HG02588 (cell line): ENCODE measurements around the gene PEPD.
"Not testable (repeated sequence)": the region's sequence is repeated elsewhere in the genome, so short reads cannot be mapped to it uniquely, and the experiment has no call there.

Source experiments
- ATAC-seq: cut with Tn5 transposase; IDR thresholded peaks from one replicate; pipeline ENCODE4 v1.9.1; 2021; ENCODE audit warnings: mild to moderate bottlenecking, moderate library complexity; ENCODE audit not compliant: unreplicated experiment

PEPD gene

DNA sequence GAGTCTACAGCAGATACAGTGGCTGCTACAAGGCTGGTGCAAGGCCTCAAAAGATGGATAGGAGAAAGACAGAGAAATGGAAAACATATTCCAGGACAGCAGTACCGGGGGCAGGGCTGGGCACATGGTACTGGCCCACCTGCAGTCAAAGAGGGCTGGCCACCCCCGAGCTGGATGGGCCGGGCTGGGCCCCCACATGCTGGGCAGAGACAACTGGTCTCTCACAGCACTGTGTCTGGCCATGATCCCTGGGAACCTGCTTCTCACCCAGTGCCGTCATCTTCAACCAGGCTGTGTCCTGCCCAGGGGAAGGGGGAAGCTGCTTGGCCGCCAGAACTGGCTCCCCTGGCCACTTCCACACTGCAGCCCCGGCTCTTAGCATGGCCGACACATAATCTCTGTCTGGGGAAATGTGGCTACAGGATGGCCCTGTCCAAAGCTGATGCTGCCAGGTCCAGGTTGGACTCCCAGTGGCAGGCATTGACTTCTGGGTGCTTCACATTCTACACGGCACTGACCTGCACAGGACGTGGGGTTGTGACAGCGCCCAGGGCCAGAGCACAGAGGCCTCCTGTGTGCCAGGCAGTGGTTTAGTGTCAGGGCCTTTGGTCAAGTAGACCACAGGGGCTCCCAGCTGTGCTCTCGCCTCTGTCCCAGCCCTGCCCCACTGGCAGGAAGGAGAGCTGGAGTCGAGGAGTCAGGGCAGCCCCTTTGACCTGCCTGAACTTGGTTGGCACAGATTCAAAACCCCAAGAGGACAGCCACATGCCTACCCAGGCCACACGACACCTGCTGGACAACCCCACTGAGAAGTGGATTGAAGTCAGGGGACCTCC is 21.7 kb downstream of the PEPD start:
- no peak for ATAC-seq

DNA sequence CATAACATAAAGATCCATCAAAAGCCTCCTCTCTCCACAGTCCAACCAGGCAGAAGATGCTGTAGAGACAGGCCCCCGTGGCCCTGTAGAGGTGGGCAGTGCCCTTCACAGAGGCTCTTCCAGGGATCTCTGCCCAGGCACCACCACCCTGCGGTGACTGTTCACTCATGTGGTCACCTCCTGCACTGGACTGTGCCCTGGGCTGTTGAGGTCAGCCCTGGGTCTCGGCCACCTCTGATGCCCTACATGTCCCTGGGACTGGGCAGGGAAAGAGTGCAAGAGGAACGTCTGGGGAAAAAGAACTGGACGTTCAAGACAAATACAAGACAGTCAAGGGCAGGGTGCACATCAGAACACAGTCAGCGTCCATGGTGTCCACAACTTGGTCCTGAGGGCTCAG is 22.3 kb downstream of the PEPD start:
- no peak for ATAC-seq

DNA sequence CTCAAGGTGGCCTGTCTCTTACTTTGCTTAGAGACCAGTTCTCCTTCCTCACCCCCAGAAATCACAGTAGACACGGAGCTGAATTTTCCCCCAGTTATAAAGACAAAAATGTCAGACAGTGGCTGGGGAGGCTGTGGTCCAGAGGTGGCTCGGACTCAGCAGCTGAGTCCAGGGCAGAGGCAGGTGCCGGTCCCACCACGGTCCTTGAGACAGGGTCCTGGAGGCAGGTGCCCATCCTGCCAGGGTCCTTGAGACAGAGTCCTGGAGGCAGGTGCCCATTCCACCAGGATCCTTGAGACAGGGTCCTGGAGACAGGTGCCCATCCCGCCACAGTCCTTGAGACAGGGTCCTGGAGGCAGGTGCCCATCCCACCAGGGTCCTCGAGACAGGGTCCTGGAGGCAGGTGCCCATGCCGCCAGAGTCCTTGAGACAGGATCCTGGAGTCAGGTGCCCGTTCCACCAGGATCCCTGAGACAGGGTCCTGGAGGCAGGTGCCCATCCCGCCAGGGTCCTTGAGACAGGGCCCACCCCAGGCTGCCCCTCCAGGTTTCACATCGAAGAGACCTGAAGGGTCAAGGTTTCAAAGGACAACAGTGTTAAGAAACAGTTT is 23.1 kb downstream of the PEPD start:
- no peak for ATAC-seq

DNA sequence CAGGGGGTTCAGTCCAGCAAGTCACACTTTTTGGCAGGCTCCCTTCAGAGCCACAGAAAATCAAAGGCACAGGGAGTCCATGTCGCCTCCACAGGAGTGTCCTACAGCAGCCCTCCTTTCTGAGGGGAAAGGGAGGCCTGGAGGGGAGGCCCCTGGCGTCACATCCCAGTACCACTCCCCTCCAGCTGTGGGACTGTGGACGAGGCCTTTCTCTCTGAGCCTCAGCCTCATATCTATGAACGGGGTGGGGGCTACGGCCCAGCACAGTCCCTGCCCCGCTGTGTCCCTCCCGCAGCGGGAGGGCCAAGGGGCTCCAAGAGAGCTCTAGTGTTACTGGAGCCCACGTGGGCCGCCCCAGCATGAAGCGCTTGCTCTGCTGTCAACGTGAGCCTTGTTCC is 23.8 kb downstream of the PEPD start:
- no peak for ATAC-seq

DNA sequence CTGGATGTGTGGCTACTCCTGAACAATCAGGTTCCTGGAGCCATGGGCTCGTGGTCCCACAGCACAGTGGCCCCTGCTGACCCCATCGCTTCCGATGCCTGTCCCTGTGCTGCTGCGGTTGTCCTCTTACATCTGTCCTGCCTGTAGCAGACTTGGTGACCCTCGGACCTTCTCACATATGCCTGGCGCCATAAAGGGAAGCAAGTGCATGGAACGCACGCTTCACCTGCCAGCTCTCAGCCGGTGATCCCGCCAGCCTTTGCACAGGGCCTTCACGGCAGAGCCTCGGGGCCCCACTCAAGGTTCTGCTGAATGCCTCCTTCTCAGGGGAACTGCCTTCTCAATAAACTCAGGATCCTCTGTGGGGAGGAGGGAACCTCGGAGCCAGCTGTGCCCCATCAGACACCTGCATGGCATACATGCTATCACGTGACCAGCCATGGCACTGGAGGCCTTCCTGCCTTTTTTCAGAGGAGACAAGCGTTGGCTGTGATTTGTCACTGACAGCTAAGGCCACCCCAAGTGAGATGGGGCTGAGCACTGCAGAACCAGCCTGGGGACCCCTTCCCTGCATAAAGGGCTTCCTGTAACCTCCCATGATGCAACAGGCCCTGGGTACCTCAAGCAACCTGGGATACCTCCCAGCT is 24.3 kb downstream of the PEPD start:
- no peak for ATAC-seq

DNA sequence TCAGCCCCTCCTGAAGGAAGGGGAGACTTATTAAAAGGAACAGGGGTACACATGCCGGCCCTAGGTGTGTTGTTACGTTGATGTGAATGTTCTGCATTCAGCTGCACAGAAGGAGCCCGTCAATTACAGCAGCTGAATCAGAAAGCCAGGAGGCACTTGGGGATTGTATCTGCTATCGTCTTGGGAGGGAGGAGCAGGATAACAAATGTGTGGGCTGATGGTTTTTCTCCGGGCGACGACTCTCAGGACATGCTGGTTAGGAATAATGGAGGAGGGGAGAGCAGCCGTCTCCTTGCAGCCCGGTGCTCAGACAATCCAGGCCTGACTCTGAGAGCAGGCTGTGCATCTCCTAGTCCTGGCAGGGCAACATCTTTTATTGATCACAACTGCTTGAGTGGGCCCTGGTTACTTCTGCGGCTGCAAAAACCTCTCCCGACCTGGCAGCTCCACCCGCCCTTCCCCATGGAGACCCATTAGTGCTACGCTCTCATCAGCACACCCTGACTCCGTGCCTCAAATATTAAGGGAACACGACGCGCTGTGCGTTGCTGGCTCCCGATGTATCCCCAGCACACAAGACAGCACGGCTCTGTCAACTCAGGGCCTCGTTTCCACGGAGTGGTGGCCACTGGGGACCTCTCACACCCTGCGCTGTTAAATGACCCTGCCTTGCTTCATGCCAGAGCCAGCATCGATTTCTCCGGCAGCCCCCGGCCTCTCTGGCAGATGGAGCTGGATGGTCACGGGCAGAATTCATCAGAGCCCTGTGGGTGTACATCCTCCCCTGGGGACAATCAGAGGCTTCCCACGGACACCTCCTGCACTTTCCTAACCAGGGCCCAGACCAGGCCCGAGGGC is 25.3 kb downstream of the PEPD start:
- no peak for ATAC-seq

DNA sequence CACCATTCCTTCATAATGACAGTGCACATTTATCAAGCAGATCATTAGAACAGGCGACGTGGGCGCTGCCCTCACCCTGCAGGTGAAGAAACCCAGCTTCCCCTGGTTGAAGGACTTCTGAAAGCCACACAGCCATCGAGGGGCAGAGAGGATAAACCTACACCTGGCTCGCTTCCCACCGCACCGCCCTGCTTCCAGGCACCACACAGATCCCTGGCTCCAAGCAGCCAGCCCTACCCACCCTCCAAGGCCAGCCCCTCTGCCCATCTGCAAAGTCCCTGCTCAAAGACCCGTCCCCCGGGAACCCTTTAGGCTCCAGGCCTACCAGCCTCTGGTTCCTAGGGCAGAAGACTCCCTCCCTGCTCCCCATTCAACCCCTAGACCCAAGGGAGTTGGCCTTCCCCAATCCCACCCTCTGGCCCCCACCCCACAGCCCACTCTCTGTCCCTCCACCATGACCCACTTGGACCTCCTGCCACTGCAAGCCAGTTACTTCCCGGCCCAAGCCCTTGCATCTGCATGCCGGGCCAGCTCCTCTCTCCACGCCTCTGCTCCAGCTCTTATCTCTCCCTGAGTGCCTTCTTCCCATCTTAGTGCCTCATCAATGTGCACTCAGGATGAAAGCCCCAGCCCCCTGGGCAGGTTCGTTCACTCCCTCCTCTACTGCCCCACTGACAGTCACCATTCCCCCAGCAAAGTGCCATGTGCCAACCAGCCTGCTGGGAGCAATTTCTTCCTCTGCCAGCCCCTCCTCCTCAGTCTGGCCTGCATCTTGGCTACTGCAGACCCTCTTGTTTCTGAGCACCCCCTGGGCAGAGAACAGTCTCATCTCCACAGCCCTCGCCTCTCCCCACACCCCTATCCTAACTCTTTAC is 28.0 kb downstream of the PEPD start:
- no peak for ATAC-seq

DNA sequence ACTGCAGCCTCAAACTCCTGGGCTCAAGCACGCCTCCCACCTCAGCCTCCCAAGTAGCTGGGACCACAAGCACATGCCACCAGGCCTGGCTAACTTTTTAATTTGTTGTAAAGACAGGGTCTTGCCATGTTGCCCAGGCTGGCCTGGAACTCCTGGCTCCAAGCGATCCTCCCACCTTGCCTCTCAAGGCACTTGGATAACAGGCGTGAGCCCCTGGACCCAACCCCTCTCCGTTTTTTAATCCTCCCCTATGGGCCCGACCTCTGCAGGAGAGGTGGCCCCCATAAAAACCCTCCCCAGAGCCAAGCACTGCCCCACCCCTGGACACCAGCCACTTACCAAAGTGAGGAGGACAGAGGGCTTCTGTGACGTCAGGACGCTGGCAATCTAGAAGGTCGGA is 28.6 kb downstream of the PEPD start:
- no peak for ATAC-seq

DNA sequence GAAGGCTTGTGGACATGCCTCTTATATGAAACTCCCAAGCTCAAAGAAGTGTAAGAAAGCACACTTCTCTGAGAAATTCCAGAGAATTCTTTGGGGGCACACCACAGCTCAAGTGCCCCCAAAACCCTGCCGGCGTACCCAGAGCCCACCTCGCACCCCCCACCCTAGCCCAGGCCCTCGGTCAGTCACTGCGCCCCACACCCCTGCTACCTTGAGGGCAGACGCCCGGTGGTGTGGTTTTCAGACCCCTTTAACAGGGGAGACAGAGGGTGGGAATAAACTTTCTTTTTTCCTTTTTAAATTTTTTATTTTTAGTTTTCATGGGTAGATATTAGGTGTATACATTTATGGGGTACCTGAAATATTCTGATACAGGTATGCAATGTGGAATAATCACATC is 29.5 kb downstream of the PEPD start:
- ATAC-seq, result no peak

DNA sequence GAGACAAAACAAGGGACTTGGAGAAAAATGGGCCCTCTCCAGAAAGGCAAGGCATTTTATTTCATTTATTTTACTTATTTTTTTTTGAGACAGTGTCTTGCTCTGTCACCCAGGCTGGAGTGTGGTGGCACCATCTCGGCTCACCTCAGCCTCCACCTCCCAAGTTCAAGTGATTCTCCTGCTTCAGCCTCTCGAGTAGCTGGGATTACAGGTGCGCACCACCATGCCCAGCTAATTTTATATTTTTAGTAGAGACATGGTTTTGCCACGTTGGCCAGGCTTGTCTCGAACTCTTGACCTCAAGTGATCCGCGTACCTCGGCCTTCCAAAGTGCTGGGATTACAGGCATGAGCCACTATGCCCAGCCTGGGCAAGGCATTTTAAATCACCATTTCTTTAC is 31.0 kb downstream of the PEPD start:
- not testable (repeated sequence) for ATAC-seq

DNA sequence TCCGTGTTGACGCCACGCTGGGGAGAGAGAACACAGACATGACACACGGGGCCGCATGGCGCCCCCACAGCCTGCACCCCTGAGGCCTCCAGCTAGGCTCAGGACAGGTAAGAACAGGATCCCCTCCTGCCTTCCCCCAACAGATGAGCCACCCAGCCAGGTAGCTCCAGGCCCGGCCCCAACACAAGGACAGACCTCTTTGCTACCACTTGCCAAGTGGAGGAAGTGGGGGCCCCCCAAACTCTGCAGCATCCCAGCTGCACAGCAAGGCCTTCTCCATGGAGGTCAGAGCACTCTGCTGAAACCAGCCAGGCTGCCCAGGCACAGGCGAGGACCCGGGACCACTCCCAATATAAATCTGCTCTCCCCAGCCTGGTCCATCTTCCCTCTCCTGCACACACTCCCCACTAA is 31.5 kb downstream of the PEPD start:
- no peak for ATAC-seq

DNA sequence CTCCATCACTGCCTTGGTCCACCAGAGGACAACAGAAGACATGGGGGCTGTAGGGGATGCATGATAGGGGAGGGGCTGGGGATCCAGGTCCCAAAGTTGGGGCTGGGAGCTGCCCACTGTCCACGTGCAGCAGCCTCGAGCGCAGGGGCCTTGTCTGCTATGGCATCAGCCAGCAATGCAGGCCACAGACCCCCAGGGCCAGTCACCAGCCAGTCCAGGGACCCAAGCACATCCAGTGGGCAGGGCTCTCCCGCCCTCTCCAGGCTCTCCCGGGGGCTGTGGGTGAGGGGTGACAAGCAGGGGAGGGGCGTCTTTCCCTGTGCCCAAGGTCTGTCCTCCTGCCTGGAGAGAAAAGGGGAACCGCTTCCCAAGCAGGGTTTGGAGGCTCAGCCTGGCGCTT is 32.8 kb downstream of the PEPD start:
- no peak for ATAC-seq

DNA sequence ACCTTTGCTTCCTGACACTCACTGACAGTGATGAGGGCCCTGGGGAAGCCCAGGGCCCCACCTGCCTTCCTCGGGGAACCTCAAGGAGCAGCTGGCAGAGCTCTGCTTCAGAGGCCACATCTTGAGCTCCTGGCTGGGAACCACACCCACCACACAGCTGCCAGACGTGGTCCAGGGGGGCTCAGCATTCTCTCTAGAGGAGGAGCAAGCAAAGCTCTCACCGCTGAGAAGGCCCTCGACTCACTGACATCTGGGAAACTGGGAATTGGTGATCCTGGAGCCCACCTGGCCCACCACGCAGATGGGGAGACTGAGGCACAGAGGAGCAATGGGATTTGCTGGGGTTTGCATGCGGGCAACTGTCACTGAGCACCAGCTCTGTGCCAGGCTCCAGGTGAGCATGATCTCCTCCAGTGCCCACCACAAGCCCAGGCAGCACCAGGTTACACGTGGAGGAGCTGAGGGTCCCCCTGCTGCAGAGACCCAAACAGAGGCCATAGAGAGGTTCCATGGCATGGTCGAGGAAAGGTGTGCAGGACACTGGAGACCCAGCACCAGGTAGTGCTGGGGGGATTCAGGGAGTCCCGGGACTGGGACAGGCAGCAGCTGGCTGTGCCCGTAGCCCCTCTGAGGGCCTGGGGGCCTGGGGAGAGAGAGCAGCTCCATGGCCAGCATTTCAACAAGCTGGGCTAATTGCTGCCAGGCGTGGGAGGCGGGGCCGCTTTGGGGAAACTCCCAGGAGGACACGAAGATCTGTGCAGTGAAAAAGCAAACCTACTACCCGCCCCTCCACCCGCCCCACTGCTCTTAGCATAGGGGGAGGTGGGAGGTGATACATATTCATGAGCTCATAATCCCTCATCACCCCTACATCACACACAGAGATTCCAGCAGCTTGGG is 33.4 kb downstream of the PEPD start:
- no peak for ATAC-seq

DNA sequence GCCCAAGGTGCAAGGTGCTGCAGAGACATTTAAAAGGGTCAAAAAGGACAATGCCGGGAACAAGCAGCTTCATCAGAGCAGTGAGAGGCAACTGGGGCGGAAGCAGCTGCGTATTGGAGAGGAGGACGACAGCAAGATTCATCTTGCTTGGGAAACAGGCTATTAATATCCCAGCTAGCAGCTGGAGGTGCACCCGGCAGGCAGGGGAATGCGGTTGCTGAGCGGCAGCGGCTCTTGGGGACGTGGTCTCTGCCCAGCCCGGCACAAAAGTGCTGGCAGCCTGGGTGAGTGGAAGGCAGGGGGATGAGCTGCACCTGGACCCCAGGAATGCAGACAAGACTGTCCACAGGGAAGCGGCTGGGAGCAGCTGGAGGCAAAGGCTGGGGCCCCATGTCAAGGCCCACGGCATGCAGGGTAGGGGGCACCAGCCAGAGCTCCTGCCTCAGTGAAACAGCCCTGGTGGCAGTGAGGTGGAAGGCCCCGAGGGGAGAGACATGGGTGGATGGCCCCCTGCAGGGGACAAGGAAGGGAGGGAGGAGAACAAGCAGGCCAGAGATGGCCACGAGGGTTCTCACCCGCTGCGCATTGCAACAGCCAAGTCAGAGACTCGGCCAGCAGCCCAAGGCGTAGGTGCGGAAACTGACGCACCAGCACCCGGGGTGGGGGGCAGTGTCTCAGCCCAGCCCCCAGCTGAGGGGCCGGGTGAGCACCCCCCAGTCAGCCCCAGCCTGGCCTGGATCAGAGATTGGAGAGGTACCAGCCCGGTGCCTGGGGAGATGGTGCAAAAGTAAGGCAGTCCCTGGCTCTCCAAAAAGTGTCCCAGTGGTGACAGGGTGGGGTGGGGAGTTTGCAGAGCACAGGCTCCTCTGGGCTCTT is 34.4 kb downstream of the PEPD start:
- no peak for ATAC-seq

DNA sequence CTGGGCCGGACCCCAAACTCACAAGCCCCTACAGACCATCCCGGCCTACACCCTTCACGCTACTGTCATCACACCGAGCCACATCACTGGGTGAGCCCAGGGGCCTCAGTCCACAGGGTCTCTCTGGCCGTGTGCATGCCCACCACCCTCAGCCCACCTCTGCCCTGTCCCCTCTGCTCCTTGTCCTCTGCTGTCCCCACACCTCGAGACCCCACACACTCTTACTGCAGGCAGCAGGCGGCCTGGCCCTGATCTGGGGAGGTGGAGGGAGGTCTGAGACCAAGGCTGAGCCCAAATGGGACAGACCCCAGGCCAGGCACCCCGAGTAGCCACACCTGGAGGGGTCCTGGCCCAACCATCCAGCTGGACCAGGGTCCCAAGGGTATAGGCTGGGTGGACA is 35.2 kb downstream of the PEPD start:
- no peak for ATAC-seq

DNA sequence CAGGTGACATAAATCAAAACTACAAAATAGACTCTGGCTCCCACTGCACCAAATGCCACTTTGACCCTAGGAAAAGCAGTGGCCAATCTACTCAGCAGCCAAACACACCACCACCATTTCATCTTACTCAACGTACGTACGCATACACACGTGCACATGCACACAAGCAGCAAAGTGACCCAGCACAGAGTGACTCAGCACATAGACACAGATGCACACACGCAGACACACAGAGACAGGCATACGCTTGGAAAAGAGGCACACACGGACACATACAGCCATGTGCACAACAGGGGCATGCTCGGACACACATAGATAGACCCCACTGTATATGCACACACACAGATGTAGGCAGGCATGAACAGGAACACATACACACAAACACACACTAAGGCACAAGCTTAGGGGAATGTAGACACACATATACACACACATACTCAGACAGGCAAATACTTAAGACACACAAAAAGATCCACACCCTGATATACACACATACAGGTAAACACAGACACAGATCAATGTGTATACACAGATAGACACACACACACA is 37.3 kb downstream of the PEPD start:
- no peak for ATAC-seq

DNA sequence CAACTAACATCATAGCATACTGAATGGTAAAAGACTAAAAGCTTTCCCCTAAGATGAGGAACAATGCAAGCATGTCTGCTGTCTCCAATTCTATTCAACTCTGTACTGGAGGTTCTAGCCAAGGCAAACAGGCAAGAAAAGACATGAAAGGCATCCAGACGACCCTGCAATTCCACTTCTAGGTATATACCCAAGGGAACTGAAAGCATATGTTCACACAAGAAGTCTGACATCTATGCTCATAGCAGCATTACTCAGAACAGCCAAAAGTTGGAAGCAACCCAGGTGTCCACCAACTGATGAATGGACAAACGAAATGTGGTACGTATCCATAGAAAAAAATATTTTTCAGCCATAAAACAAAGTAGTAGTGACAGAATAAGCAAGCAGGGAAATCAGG is 39.1 kb downstream of the PEPD start:
- ATAC-seq, result no peak

DNA sequence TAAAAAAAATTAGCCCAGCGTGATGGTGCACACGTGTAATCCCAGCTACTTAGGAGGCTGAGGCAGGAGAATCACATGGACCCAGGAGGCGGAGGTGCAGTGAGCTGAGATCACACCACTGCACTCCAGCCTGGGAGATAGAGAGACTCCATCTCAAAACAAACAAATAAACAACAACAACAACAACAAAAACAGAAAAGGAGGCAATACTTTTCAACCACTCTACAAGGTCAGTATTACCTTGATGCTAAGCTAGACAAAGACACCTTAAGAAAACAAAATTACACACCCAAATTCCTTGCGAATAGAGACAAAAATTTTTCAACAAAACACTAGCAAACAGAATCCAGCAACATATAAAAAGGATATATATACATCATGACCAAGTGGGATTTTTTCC is 39.7 kb downstream of the PEPD start:
- no peak for ATAC-seq
